IMR-90 (cell line): ENCODE data around the gene HSH2D. TPM values are rescaled to one million over a fixed set of nuclear protein-coding genes. Genes with fewer than 3 reads are reported as not detected.

Experiments
- ATAC-seq: fragments of 200-7000 bp; cut with Tn5 transposase; 2 replicates; pipeline ENCODE4 v1.9.1; 2020; ENCODE audit warnings: low read depth, mild to moderate bottlenecking, moderate library complexity
- BruUV-seq: library from RNA; stranded (reverse); fragments of 400-500 nt; replicated peaks from 2 replicates; lab custom pipeline; 2021; lab: Mats Ljungman, UMichigan
- CTCF ChIA-PET: fragments of 300-600 bp; formaldehyde crosslinking; extraction: SDS; loops from one replicate; lab custom pipeline; 2021; ENCODE audit warnings: antibody characterized with exemption; lab: Yijun Ruan, JAX
- POLR2A ChIA-PET: fragments of 300-600 bp; sonication (Branson Sonifier 250); formaldehyde crosslinking; loops from one replicate; lab custom pipeline; 2022; ENCODE audit warnings: antibody characterized with exemption; ENCODE audit not compliant: unreplicated experiment; lab: Charles Lee
- DNase-seq: peaks from one replicate; pipeline ENCODE4 v3.0.0; 2013
- H2AFZ ChIP-seq: replicated peaks from 2 replicates; pipeline ENCODE3; 2013; ENCODE audit warnings: low read length, mild to moderate bottlenecking; ENCODE audit not compliant: poor library complexity
- H2AK5ac ChIP-seq: 2 replicates; pipeline ENCODE4 v1.6.1; 2013; ENCODE audit warnings: low read depth, low read length, inconsistent platforms
- H2AK9ac ChIP-seq: replicated peaks from 2 replicates; pipeline ENCODE3; 2013; ENCODE audit warnings: mild to moderate bottlenecking, low read depth, low read length, moderate library complexity; ENCODE audit not compliant: poor library complexity
- H2BK120ac ChIP-seq: 2 replicates; pipeline ENCODE4 v1.6.1; 2013; ENCODE audit warnings: low read depth, low read length, inconsistent platforms
- H2BK15ac ChIP-seq: 3 replicates; pipeline ENCODE4 v1.6.1; 2013; ENCODE audit warnings: low read depth, low read length, inconsistent platforms
- H2BK20ac ChIP-seq: 2 replicates; pipeline ENCODE4 v1.6.1; 2013; ENCODE audit warnings: low read depth, mild to moderate bottlenecking, inconsistent platforms, low read length, moderate library complexity
- H2BK5ac ChIP-seq: 2 replicates; pipeline ENCODE4 v1.6.1; 2013; ENCODE audit warnings: mild to moderate bottlenecking, low read depth, low read length, inconsistent platforms; ENCODE audit not compliant: poor library complexity, severe bottlenecking
- H3K14ac ChIP-seq: replicated peaks from 2 replicates; pipeline ENCODE4 v1.6.1; 2013; ENCODE audit warnings: low read depth, low read length, inconsistent platforms
- H3K18ac ChIP-seq: 2 replicates; pipeline ENCODE4 v1.6.1; 2013; ENCODE audit warnings: low read depth, low read length, control low read depth
- H3K23ac ChIP-seq: 2 replicates; pipeline ENCODE4 v1.6.1; 2013; ENCODE audit warnings: low read depth, low read length, inconsistent platforms
- H3K27ac ChIP-seq: 2 replicates; pipeline ENCODE4 v1.5.1; 2013; ENCODE audit warnings: mild to moderate bottlenecking, control low read depth, low read length; ENCODE audit not compliant: insufficient read depth
- H3K27me3 ChIP-seq: 2 replicates; pipeline ENCODE4 v1.6.1; 2013; ENCODE audit warnings: low read length; ENCODE audit not compliant: control insufficient read depth, insufficient read depth
- H3K36me3 ChIP-seq: 2 replicates; pipeline ENCODE4 v1.6.1; 2013; ENCODE audit warnings: low read length, mixed read lengths; ENCODE audit not compliant: control insufficient read depth, insufficient read depth
- H3K4ac ChIP-seq: 2 replicates; pipeline ENCODE4 v1.6.1; 2013; ENCODE audit warnings: low read depth, low read length, inconsistent platforms
- H3K4me1 ChIP-seq: 2 replicates; pipeline ENCODE4 v1.6.1; 2013; ENCODE audit warnings: low read length, mixed read lengths; ENCODE audit not compliant: control insufficient read depth, insufficient read depth
- H3K4me2 ChIP-seq: 2 replicates; pipeline ENCODE4 v1.6.1; 2013; ENCODE audit warnings: low read depth, mild to moderate bottlenecking, control low read depth, low read length, moderate library complexity
- H3K4me3 ChIP-seq: 2 replicates; pipeline ENCODE4 v1.5.1; 2013; ENCODE audit warnings: low read depth, mild to moderate bottlenecking, control low read depth, low read length, moderate library complexity; ENCODE audit not compliant: insufficient read depth
- H3K56ac ChIP-seq: 2 replicates; pipeline ENCODE4 v1.6.1; 2013; ENCODE audit warnings: low read length, inconsistent platforms; ENCODE audit not compliant: insufficient read depth; ENCODE audit errors: extremely low read depth
- H3K79me1 ChIP-seq, 2 experiments: 2 replicates each; pipeline ENCODE4 v1.6.1; 2013; ENCODE audit warnings: low read length in 2 of 2, inconsistent platforms in 1 of 2, low read depth in 1 of 2
- H3K9ac ChIP-seq: 2 replicates; pipeline ENCODE4 v1.6.1; 2013; ENCODE audit warnings: low read depth, low read length, control low read depth
- H3K9me1 ChIP-seq: 2 replicates; pipeline ENCODE4 v1.6.1; 2013; ENCODE audit warnings: low read length, inconsistent platforms; ENCODE audit not compliant: insufficient read depth
- H3K9me3 ChIP-seq: 2 replicates; pipeline ENCODE4 v1.6.1; 2013; ENCODE audit warnings: low read length; ENCODE audit not compliant: control insufficient read depth, insufficient read depth
- H4K20me1 ChIP-seq: 2 replicates; pipeline ENCODE4 v1.6.1; 2013; ENCODE audit warnings: low read length, inconsistent platforms; ENCODE audit not compliant: insufficient read depth
- H4K5ac ChIP-seq: 2 replicates; pipeline ENCODE4 v1.6.1; 2013; ENCODE audit warnings: mild to moderate bottlenecking, low read depth, low read length, control low read depth
- H4K8ac ChIP-seq, 2 experiments: 2 replicates each; pipeline ENCODE4 v1.6.1; 2013; ENCODE audit warnings: low read depth in 2 of 2, low read length in 2 of 2, control low read depth in 1 of 2, inconsistent platforms in 1 of 2
- H4K91ac ChIP-seq: 2 replicates; pipeline ENCODE4 v1.6.1; 2013; ENCODE audit warnings: low read depth, low read length, inconsistent platforms; ENCODE audit not compliant: insufficient read depth
- BHLHE40 ChIP-seq: fragments of 150-350 bp; IDR thresholded peaks from 2 replicates; pipeline ENCODE4 v1.6.1; 2016; ENCODE audit warnings: mild to moderate bottlenecking, low read depth, low read length
- CEBPB ChIP-seq: IDR thresholded peaks from 2 replicates; pipeline ENCODE4 v1.6.1; 2012; ENCODE audit warnings: low read depth, low read length, improper control_type of control experiment
- FOS ChIP-seq: fragments of 150-350 bp; IDR thresholded peaks from 2 replicates; pipeline ENCODE4 v1.6.1; 2016; ENCODE audit warnings: low read depth, low read length
- MAFK ChIP-seq: IDR thresholded peaks from 2 replicates; pipeline ENCODE4 v1.6.1; 2012; ENCODE audit warnings: low read depth, low read length, improper control_type of control experiment
- MAZ ChIP-seq: IDR thresholded peaks from 2 replicates; pipeline ENCODE4 v1.6.1; 2012; ENCODE audit warnings: low read depth, mild to moderate bottlenecking, low read length, improper control_type of control experiment, moderate library complexity, borderline replicate concordance
- MXI1 ChIP-seq: IDR thresholded peaks from 2 replicates; pipeline ENCODE4 v1.6.1; 2012; ENCODE audit warnings: low read depth, mild to moderate bottlenecking, low read length, moderate library complexity, borderline replicate concordance
- NFE2L2 ChIP-seq: fragments of 150-350 bp; IDR thresholded peaks from 2 replicates; pipeline ENCODE4 v1.6.1; 2016; ENCODE audit warnings: low read depth, mild to moderate bottlenecking, low read length
- POLR2A ChIP-seq: IDR thresholded peaks from 2 replicates; pipeline ENCODE4 v1.6.1; 2012; ENCODE audit warnings: mild to moderate bottlenecking, low read depth, low read length
- RAD21 ChIP-seq: IDR thresholded peaks from 2 replicates; pipeline ENCODE4 v1.6.1; 2012; ENCODE audit warnings: low read length, improper control_type of control experiment
- RCOR1 ChIP-seq: IDR thresholded peaks from 2 replicates; pipeline ENCODE4 v1.6.1; 2012; ENCODE audit warnings: mild to moderate bottlenecking, low read length, improper control_type of control experiment; ENCODE audit not compliant: insufficient replicate concordance
- RFX5 ChIP-seq: IDR thresholded peaks from 2 replicates; pipeline ENCODE4 v1.8.0; 2012; ENCODE audit warnings: low read depth, mild to moderate bottlenecking, low read length, moderate library complexity
- SMC3 ChIP-seq: fragments of 150-350 bp; IDR thresholded peaks from 2 replicates; pipeline ENCODE4 v1.6.1; 2016; ENCODE audit warnings: low read depth, mild to moderate bottlenecking, antibody characterized with exemption, low read length, moderate library complexity
- WGBS, 2 experiments: methylation state at CpG; one replicate each; pipeline versions ENCODE4 v1.1.5 to v1.1.7; 2013; ENCODE audit warnings: missing lambda C conversion rate in 2 of 2; ENCODE audit not compliant: insufficient read length in 1 of 2; ENCODE audit errors: extremely low coverage in 2 of 2; 5-methylcytosine and 5-hydroxymethylcytosine counted together
- dilution Hi-C: fragments of 300-500 bp; cut with HindIII; formaldehyde crosslinking; loops from one replicate; pipeline ENCODE4 v1.14.3; 2018; ENCODE audit warnings: low sequenced_read_pairs; ENCODE audit not compliant: unreplicated experiment
- in situ Hi-C: fragments of 300-500 bp; cut with MboI; formaldehyde crosslinking; loops from 3 replicates; pipeline ENCODE4 v1.14.3; 2019; ENCODE audit warnings: low sequenced_read_pairs, inconsistent platforms, mixed read lengths
- intact Hi-C: fragments of 100-400 bp; cut with micrococcal nuclease; formaldehyde crosslinking; loops from 2 replicates; pipeline ENCODE4 v1.10.0; 2022
- polyA plus RNA-seq, 3 experiments: library from polyadenylated mRNA; depleted of rRNA; stranded (reverse); fragments of >200 nt; gene quantifications; 2 replicates each; pipeline ENCODE4 v1.2.3, GENCODE V29; 2012; ENCODE audit warnings: low replicate concordance in 1 of 3
- total RNA-seq: library from RNA; depleted of rRNA; stranded (reverse); fragments of >200 nt; gene quantifications from 2 replicates; pipeline ENCODE4 v1.2.3, GENCODE V29; 2012
- TF ChIP-seq, protein P1 (sequence below): conservative IDR thresholded peaks from 2 replicates; pipeline ENCODE4 v1.5.1; 2012; ENCODE audit warnings: mild to moderate bottlenecking, low read depth, low read length, improper control_type of control experiment

Gene HSH2D
- total and polyA plus RNA-seq, 2 of the 4 experiments (the other 2 are of a cell fraction) = not detected

DNA sequence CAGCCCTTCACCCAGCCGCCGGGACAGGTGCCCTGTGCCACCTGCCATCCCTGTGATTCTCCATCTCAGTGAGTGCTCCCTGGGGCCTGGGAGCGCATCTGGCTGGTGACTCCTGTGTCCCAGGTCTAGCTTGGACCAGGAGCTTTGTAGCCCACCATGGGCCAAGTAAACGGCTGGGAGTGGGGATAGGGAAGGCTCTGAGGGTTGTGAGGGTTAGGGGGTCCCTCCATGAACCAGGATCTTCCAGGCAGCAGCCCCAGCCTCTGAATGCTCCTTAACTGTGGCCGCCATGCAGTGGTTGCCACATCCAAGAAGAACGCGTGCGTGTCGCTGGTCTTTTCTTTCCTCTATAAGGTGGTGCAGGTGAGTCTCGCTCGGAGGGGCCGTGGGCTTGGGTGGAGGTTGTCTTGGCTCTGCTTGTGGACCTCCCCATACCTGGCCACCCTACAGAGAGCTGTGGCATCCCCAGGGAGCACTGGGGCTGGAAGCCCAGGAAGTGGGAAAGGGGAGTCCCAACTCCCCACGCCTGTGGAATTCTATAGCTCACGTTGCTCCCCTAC is 62.6 kb downstream of the HSH2D start:
- dilution Hi-C loops = no loop called here
- H3K27me3 ChIP-seq = no peaks in the 10 kb centered on the region
- no peak overlapping the region for H2BK20ac ChIP-seq
- H3K9me3 ChIP-seq = no peaks in the 10 kb centered on the region
- H3K4me3 ChIP-seq = no peak overlapping the region
- no peak overlapping the region for H4K8ac ChIP-seq
- no peak overlapping the region for H2BK15ac ChIP-seq
- H3K9ac ChIP-seq = no peak overlapping the region
- no peak for ATAC-seq
- no peak overlapping the region for H3K18ac ChIP-seq
- 0 out of 2 replicates have a peak, but pooled peaks cover 2% of the 10 kb centered on the region for H3K4me1 ChIP-seq
- H3K4me2 ChIP-seq = no peak overlapping the region
- peaks cover 50 to 70% of the 10 kb centered on the region in 2 experiments for H3K79me1 ChIP-seq
- H4K91ac ChIP-seq = no peak overlapping the region
- no peak overlapping the region for H3K27ac ChIP-seq
- TF ChIP-seq, protein P1, sequence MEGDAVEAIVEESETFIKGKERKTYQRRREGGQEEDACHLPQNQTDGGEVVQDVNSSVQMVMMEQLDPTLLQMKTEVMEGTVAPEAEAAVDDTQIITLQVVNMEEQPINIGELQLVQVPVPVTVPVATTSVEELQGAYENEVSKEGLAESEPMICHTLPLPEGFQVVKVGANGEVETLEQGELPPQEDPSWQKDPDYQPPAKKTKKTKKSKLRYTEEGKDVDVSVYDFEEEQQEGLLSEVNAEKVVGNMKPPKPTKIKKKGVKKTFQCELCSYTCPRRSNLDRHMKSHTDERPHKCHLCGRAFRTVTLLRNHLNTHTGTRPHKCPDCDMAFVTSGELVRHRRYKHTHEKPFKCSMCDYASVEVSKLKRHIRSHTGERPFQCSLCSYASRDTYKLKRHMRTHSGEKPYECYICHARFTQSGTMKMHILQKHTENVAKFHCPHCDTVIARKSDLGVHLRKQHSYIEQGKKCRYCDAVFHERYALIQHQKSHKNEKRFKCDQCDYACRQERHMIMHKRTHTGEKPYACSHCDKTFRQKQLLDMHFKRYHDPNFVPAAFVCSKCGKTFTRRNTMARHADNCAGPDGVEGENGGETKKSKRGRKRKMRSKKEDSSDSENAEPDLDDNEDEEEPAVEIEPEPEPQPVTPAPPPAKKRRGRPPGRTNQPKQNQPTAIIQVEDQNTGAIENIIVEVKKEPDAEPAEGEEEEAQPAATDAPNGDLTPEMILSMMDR = no peak
- TF ChIP-seq FOS = no peak
- no peak for TF ChIP-seq SMC3
- no peak for TF ChIP-seq BHLHE40
- TF ChIP-seq MAFK = no peak
- TF ChIP-seq MAZ = no peak
- no peak for TF ChIP-seq CEBPB
- no peak for TF ChIP-seq NFE2L2
- no peak for TF ChIP-seq RAD21
- TF ChIP-seq RCOR1 = no peak
- TF ChIP-seq RFX5 = no peak
- no peak for TF ChIP-seq POLR2A
- TF ChIP-seq MXI1 = no peak
- CTCF ChIA-PET = no interaction called here
- in situ Hi-C loops = no loop called here
- no peak overlapping the region for H3K4ac ChIP-seq
- H3K14ac ChIP-seq = no peak overlapping the region
- 0 out of 2 replicates have a peak, but pooled peaks cover 3% of the 10 kb centered on the region for H3K9me1 ChIP-seq
- H4K20me1 ChIP-seq = peaks cover 23% of the 10 kb centered on the region
- H2AK9ac ChIP-seq = no peak overlapping the region
- no TSS peak for BruUV-seq
- 92% methylated on average over 2 of the region's 14 CpGs; no CpG with 5 or more reads in 1 of the 2 experiments for WGBS, 2 experiments
- no peak overlapping the region for H2AK5ac ChIP-seq
- H2AFZ ChIP-seq = peak overlapping the region; percentile 24
- no peak for DNase-seq
- no peak overlapping the region for H3K56ac ChIP-seq
- no peak overlapping the region for H2BK5ac ChIP-seq
- POLR2A ChIA-PET = no interaction called here
- intact Hi-C loops = no loop called here
- no peak overlapping the region for H2BK120ac ChIP-seq
- no peak overlapping the region for H3K23ac ChIP-seq
- no peak overlapping the region for H4K5ac ChIP-seq
- peaks cover 76% of the 10 kb centered on the region for H3K36me3 ChIP-seq
